ENCODE measurements around the gene RGS14. TPM values are rescaled to one million over a fixed set of nuclear protein-coding genes. Genes with fewer than 3 reads are reported as not detected.

Gene RGS14
- total RNA-seq, 2 experiments from 2014 or later, result 33.0 to 46.3 TPM

- Histone ChIP-seq H2AFZ (ENCODE audit: low read length) (no peak overlapping the region), H3K4me2 (ENCODE audit: low read length) (no peak overlapping the region), H3K27ac (ENCODE audit: low read depth, low read length, poor library complexity, severe bottlenecking) (no peak overlapping the region), H3K4me3 (ENCODE audit: low read depth, low read length, poor library complexity, severe bottlenecking) (no peak overlapping the region), H3K36me3 (ENCODE audit: insufficient read depth, low read length) (peaks cover 23% of the 10 kb centered on the region), H4K20me1 (ENCODE audit: insufficient read depth, low read length) (no peaks in the 10 kb centered on the region), H3K9me2 (ENCODE audit: insufficient read depth, low read length) (no peaks in the 10 kb centered on the region), H3K9me3 (ENCODE audit: low read length) (no peaks in the 10 kb centered on the region), H3K79me2 (ENCODE audit: insufficient read depth, low read depth, low read length) (peaks cover 9% of the 10 kb centered on the region; the same call in 1 of the 2 replicates), H3K4me1 (ENCODE audit: insufficient read depth, low read length, poor library complexity, severe bottlenecking) (peaks cover 61% of the 10 kb centered on the region)
- TF ChIP-seq CTCF (conservative IDR thresholded peaks at IDR 0.05; ENCODE audit: low read length), result no peak
- TF ChIP-seq EZH2phosphoT487 (IDR thresholded peaks at IDR 0.05; ENCODE audit: borderline replicate concordance, low read depth, low read length), result no peak
- no TSS peak for BruUV-seq (replicated peaks)
- intact Hi-C loops (cut with micrococcal nuclease; ENCODE audit: unreplicated experiment), result no loop called here
- CTCF ChIA-PET (ENCODE audit: unreplicated experiment), result interaction anchor here (0.6 kb wide), 1 partner anchor 88 kb away, joined by 3 read pairs; no protein-coding TSS in a partner anchor
- DNase-seq (ENCODE audit: low spot score), result no peak
- POLR2A ChIA-PET, result interaction anchor here (0.6 to 1.5 kb wide), 3 partner anchors 8 to 814 kb away, joined by 3 to 6 read pairs (median 5); partner anchors contain the start of gene LMAN2
Measured at GRCh38 chr5:177364159-177364962, 6.6 kb downstream of the RGS14 start.

GRCh38 chr5:177365845-177366527, 8.3 kb downstream of the RGS14 start:
- H3K9me3 ChIP-seq (ENCODE audit: low read length), result no peaks in the 10 kb centered on the region
- peaks cover 9% of the 10 kb centered on the region; the same call in 1 of the 2 replicates for H3K79me2 ChIP-seq (ENCODE audit: insufficient read depth, low read depth, low read length)
- H3K36me3 ChIP-seq (ENCODE audit: insufficient read depth, low read length), result peaks cover 26% of the 10 kb centered on the region
- no TSS peak for BruUV-seq (replicated peaks)
- H3K27ac ChIP-seq (ENCODE audit: low read depth, low read length, poor library complexity, severe bottlenecking), result no peak overlapping the region
- no peak overlapping the region for H3K4me3 ChIP-seq (ENCODE audit: low read depth, low read length, poor library complexity, severe bottlenecking)
- POLR2A ChIA-PET, result interaction anchor here (1.2 kb wide), 1 partner anchor 10 kb away, joined by 6 read pairs; no protein-coding TSS in a partner anchor
- TF ChIP-seq CTCF (conservative IDR thresholded peaks at IDR 0.05; ENCODE audit: low read length) (no peak), EZH2phosphoT487 (IDR thresholded peaks at IDR 0.05; ENCODE audit: borderline replicate concordance, low read depth, low read length) (no peak)
- H2AFZ ChIP-seq (ENCODE audit: low read length), result no peak overlapping the region
- no peak for DNase-seq (ENCODE audit: low spot score)
- CTCF ChIA-PET (ENCODE audit: unreplicated experiment), result no interaction called here
- H3K9me2 ChIP-seq (ENCODE audit: insufficient read depth, low read length), result no peaks in the 10 kb centered on the region
- no peaks in the 10 kb centered on the region for H4K20me1 ChIP-seq (ENCODE audit: insufficient read depth, low read length)
- peaks cover 61% of the 10 kb centered on the region for H3K4me1 ChIP-seq (ENCODE audit: insufficient read depth, low read length, poor library complexity, severe bottlenecking)
- H3K4me2 ChIP-seq (ENCODE audit: low read length), result no peak overlapping the region
- intact Hi-C loops (cut with micrococcal nuclease; ENCODE audit: unreplicated experiment), result no loop called here
